CD4-positive, alpha-beta T cell treated with Interferon gamma for 1 hour (primary cell): ENCODE measurements around the gene ACMSD.
"Not testable (repeated sequence)": the region's sequence is repeated elsewhere in the genome, so short reads cannot be mapped to it uniquely, and the experiment has no call there.

ENCODE experiments used
- DNase-seq: peaks from one replicate; pipeline ENCODE4 v3.0.0-alpha.2; 2020

ACMSD gene

GRCh38 chr2:134855709-134856108 is 17.3 kb downstream of the ACMSD start:
- DNase-seq, result no peak

DNA sequence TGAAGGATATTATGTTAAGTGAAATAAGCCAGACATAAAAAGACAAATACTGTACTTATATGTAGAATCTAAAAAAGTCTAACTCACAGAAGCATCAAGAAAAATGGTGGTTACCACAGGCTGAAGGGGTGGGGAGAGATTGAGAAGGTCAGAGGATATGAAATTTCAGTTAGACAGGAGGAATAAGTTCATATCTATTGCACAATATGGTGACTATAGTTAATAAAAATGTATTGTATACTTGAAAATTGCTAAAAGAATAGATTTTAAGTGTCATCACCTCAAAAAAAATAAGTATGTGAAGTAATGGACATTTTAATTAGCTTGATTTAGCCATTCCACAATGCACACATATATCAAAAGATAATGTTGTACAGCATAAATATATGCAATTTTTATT is 19.8 kb downstream of the ACMSD start:
- DNase-seq, result no peak

DNA sequence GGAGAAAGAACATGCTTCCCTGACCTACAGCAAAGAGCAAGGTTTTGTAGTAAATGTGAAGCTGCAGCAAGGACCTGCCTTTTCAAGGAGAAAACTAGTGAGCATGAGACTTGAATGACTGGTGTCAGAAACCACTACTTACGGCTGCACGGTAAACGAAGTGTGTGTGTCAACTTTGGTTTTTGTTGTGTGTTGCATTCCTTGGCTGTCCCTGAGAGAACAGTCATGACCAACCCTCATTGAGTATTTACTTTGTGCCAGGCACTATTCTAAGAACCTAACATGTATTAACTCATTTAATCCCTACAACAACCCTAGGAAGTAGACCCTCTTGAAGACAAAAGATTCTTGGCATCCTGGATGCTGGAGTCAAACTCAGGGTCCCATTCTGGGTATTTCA is 22.8 kb downstream of the ACMSD start:
- DNase-seq, result no peak

DNA sequence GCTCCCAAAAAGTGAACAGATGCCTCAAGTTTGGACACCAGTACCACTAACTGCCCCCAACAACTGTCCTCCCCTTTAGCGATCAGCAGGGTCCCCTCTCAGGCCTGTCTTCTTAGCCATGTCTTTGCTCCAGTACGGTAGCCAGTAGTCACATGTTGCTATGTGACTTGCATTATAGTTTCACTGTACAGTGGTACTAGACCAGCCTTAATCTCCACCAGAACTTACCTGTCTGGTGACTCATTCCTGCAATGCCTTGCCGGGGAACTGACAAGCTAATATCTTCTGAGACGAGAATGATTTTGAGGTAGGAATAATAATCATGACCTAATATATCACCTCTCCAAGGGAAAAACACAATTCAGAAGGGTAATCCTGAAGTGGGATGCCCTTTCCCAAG is 23.7 kb downstream of the ACMSD start:
- no peak for DNase-seq

- no peak for DNase-seq
Measured at GRCh38 chr2:134862674-134863073, 24.3 kb downstream of the ACMSD start.

GRCh38 chr2:134863446-134863845 is 25.0 kb downstream of the ACMSD start:
- DNase-seq, result no peak

GRCh38 chr2:134865067-134865787 is 26.8 kb downstream of the ACMSD start:
- DNase-seq, result no peak

DNA sequence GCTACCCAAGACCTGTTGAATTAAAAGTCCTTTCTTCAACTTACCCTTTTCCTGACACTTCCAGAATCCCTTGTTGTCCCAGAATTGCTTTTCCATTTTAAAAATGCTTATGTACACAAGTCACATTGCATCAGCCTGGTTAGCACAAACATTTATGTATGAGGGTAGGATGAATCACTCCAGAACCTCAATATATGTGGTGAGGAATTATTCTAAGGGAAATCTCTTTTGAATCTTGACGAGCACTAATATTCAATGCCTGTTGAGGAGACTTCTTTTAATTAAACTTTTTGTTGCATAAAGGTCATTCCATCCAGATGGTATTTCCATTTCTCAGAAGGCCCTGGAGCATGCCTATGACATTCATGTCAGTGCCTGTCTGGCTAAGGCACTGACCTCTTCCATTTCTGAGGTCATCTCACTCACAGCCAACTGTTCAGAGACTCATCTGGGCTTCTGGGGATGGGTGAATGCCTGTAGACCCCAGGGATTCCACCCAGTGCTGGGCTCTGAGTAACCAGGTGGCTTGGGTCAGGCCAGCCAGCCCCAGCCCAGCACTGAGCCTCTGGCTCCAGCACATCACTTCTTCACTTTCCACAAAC is 28.2 kb downstream of the ACMSD start:
- DNase-seq, result no peak

GRCh38 chr2:134869946-134870736 is 31.7 kb downstream of the ACMSD start:
- no peak for DNase-seq

GRCh38 chr2:134873152-134873551 is 34.7 kb downstream of the ACMSD start:
- DNase-seq, result no peak

DNA sequence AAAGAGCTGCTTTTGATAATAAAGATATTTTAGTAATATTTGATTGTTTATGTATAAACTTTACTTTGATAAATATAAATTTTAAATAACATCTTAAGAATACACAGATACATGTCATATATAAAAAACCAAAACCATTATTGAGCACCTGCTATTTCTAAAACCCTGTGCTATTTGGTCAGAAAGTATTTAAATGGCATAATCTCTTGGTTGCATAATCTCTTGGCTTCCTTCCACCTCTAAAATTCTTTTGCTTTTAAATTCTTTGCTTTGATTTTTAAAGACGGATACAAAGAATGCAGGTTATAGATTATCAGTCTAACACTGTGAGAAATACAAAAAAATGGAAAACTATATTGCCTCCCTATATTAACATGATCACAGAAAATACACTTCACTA is 36.9 kb downstream of the ACMSD start:
- DNase-seq, result no peak

- no peak for DNase-seq
Measured at GRCh38 chr2:134882773-134883172, 44.4 kb downstream of the ACMSD start.

DNA sequence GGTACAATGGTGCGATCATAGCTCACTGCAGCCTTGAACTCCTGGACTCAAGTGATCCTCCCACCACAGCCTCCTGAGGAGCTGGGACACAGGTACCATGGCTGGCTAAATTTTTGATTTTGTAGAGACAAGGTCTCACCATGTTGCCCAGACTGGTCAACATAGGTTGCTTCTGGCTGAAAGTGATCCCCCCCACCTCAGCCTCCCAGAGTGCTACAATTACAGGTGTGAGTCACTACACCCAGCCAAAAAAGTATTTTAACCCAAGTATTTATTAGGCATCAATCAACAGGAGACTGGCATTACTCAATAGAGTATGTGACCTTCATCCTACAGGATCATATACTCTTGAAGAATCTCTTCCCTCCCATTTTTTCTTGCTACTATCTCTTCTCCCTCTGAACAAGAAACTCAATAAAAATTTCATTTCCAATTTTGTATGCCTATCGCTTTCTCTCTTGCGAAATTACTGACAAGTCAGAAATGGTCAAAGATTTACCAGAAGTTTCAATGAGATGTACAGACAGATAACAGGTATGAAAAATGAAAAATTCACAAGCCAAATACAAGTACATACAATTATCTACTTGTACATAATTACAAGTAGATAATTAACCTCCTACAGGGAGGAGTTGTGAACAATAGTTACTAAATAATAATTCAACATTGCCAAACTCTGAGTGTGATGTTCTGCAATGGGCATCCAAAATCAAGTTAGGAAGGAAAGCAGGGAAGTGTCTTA is 45.3 kb downstream of the ACMSD start:
- DNase-seq, result no peak

DNA sequence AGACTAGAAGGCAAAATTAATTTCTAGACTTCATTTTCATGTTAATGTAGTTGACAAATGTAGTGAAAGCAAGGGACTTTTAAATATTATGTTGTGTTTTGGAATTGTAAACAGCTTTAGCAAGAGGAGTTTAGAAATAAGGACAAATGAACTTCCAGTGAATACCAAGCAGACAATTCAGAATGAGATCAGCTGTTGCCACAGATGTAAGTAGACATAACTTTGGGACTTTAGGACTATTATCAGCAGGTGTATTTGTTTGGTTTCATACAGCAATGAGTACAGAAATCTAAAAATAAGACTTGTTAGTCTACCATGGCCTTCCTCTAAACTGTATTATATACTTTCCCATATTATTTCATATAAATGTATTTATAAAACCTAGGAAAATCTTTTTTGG is 46.0 kb downstream of the ACMSD start:
- no peak for DNase-seq

- no peak for DNase-seq
Measured at GRCh38 chr2:134892282-134893035, 54.0 kb downstream of the ACMSD start.

DNA sequence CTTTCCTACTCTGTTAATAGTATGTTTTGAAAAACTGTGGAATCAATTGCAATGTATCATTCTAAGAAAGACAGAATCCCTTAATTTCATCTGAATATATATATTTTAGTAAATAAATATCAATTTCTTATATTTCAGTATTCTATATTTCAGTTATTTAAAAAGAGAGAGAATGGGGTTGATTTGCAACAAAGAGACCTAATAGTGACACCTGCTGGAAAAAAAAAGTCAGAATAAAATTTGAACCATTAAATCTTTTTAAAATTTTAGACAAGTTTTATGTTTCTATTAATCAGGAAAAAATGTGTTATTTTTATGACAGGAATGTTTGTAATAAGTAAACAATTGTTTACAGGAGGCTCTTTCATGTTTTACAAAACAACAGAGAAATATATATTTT is 59.5 kb downstream of the ACMSD start:
- no peak for DNase-seq

GRCh38 chr2:134899204-134899603 is 60.8 kb downstream of the ACMSD start:
- no peak for DNase-seq

DNA sequence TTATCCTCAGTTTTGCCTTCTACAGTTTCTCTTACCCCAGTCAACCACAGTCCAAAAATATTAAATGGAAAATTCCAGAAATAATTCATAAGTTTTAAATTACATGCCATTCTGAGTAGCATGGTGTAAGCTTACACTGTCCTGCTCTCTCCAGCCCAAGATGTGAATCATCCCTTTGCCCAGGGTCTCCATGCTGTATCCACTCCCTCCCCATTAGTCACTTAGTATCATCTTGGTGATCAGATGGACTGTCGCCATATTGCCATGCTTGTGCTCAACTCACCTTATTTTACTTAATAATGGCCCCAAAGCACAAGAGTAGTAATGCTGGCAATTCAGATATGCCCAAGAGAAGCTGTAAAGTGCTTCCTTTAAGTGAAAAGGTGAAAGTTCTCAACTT is 61.7 kb downstream of the ACMSD start:
- DNase-seq, result no peak

DNA sequence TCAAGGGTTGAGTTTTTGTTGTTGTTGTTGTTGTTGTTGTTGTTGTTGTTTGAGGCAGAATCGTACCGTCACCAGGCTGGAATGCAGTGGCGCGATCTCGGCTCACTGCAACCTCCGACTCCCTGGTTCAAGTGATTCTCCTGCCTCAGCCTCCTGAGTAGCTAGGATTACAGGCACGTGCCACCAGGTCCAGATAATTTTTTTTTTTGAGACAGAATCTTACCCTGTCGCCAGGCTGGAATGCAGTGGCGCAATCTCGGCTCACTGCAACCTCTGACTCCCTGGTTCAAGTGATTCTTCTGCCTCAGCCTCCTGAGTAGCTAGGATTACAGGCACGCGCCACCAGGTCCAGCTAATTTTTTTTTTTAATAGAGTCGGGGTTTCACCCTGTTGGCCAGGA is 65.3 kb downstream of the ACMSD start:
- DNase-seq, result not testable (repeated sequence)

DNA sequence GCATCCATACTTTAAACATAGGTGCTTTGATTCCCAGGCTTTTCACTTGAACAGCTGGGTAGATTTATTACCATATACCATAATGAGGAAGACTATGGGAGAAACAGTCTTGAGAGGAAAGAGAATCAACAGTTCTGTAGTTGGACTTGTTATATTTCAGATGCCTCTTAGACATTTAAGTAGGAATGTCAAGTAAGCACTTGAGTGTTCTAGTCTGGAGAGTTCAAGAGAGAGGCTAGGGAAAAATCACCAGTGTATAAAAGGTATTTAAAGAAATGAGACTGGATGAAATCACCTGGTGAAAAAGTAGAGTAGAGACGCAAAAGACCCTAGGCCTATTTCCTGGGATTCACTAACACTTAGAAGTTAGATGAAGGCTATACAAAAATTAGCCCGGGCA is 66.8 kb downstream of the ACMSD start:
- no peak for DNase-seq

- DNase-seq, result no peak
Measured at GRCh38 chr2:134906726-134907125, 68.3 kb downstream of the ACMSD start.

DNA sequence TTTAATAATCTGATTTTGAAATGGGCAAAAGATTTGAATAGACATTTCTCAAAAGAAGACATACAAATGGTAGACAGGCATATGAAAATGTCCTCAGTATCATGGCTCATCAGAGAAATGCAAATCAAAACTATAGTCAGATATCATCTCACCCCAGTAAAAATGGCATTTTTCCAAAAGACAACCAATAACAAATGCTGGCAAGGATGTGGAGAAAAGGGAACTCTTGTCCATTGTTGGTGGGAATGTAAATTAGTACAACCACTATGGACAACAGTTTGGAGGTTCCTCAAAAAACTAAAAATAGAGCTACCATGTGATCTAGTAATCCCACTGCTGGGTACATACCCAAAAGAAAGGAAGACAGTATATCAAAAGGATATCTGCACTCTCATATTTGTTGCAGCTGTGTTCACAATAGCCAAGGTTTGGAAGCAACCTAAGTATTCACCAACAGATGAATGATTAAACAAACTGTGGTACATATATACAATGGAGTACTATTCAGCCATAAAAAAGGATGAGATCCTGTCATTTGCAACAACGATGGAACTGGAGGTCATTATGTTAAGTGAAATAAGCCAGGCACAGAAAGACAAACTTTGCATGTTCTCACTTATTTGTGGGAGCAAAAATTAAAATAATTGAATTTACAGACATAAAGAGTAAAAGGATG is 69.2 kb downstream of the ACMSD start:
- DNase-seq, result not testable (repeated sequence)
